Lower leg skin (tissue), 4 donors: Measurements from ENCODE around the gene NOX5. TPM values are rescaled to one million over a fixed set of nuclear protein-coding genes. Genes with fewer than 3 reads are reported as not detected.
A peak's percentile ranks its signal among the peaks of the same experiment; 100 is the strongest.

Experiments used
- DNase-seq, 2 donors: peaks; one replicate each; pipeline ENCODE4 v3.0.0-alpha.2; 2019; ENCODE audit warnings: low spot score in 2 of 2
- H3K4me3 ChIP-seq: fragments of 200-600 bp; sonication (generic); 2 replicates; pipeline ENCODE4 v1.5.1; 2017; ENCODE audit warnings: mild to moderate bottlenecking, low read depth; ENCODE audit not compliant: poor library complexity, severe bottlenecking
- POLR2A ChIP-seq, 2 donors: fragments of 450-650 bp; IDR thresholded peaks; one replicate each; pipeline ENCODE4 v1.6.1; 2016 to 2017; ENCODE audit warnings: antibody characterized with exemption in 2 of 2, mild to moderate bottlenecking in 1 of 2, moderate library complexity in 1 of 2
- WGBS, 2 donors: methylation state at CpG; one replicate each; pipeline ENCODE4 v1.1.5; 2018; 5-methylcytosine and 5-hydroxymethylcytosine counted together
- intact Hi-C: fragments of 100-400 bp; cut with DNase I; formaldehyde crosslinking; loops from one replicate; pipeline ENCODE4 v1.15.0; 2023; ENCODE audit warnings: low total_unique reads
- total RNA-seq, 4 donors: library from RNA; depleted of rRNA; stranded (reverse); fragments of >200 nt; gene quantifications; one replicate each; pipeline ENCODE4 v1.1.0, GENCODE V29; 2016
- TF ChIP-seq, protein P1 (sequence below), 3 donors: fragments of 450-650 bp; IDR thresholded peaks; one replicate each; pipeline ENCODE4 v1.5.1; 2016; ENCODE audit warnings: antibody characterized with exemption in 3 of 3, mild to moderate bottlenecking in 3 of 3, moderate library complexity in 2 of 3

Gene NOX5
- total RNA-seq, 4 donors from 2014 or later, result 0.04 to 0.29 (median 0.12) TPM

DNA sequence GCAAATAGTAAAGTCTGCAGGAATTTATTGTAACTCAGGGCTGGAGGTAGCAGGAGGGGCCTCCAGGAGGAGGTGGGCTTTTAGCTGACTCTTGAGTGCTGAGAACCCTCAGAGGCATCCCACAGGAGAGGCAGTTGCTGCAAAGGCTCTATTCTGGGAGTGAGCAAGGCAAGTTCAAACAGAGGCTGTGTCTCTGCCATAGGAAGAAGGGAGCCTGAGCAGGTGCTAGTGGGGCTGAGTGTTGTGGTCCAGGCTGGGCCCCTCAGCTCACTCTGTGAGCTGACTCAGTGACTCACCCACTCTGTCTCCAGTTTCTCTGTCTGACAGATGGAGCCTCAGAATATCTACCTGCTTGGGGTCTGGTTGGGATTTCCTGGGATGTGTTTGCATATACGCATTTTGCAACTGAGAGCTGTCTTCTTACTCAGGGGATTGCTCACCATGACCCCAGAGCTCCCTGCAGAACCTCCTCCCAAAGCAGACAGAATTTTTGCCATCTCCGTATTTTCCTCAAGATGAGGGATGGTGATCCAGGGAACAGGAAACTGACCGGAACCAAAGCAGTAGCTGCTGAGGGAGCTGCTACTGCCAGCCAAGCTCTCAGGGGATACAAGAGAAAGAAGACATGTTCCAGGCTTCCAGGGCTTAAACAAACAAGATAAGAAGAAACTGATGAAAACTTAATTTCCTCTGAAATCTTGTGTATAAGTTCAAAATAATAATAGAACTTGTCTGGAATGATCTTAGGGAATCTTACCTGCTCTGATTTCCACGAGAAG is 13.6 kb upstream of the NOX5 start:
- intact Hi-C loops, result no loop called here
- DNase-seq, result peak in 1 of 2 donors; percentile 53
- no peak overlapping the region for H3K4me3 ChIP-seq
- TF ChIP-seq, protein P1, sequence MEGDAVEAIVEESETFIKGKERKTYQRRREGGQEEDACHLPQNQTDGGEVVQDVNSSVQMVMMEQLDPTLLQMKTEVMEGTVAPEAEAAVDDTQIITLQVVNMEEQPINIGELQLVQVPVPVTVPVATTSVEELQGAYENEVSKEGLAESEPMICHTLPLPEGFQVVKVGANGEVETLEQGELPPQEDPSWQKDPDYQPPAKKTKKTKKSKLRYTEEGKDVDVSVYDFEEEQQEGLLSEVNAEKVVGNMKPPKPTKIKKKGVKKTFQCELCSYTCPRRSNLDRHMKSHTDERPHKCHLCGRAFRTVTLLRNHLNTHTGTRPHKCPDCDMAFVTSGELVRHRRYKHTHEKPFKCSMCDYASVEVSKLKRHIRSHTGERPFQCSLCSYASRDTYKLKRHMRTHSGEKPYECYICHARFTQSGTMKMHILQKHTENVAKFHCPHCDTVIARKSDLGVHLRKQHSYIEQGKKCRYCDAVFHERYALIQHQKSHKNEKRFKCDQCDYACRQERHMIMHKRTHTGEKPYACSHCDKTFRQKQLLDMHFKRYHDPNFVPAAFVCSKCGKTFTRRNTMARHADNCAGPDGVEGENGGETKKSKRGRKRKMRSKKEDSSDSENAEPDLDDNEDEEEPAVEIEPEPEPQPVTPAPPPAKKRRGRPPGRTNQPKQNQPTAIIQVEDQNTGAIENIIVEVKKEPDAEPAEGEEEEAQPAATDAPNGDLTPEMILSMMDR (IDR thresholded peaks at IDR 0.05), result no peak
- no peak for TF ChIP-seq POLR2A (IDR thresholded peaks at IDR 0.05)
- WGBS, 2 donors, result 70 to 72% methylated on average over 4 of the region's 4 CpGs

DNA sequence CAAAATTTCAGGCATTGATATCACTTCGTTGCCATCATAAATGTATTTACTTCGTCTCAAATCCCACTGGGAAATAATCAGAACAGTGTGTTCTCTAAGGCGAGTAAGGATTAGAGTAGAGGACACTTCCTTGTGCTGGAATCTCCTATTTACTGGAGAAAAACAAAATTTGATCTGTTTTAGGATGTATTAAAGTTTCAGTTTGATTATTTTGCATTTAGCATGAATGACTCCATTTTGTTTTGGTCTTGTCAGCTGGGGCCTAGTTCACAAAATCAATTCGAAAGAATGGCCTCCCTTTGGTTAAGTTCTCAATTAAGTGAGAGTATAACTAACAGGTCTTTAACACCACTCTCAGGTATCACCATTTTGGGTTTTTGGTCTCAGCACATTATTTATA is 11.7 kb upstream of the NOX5 start:
- intact Hi-C loops, result no loop called here
- DNase-seq, result no peak
- TF ChIP-seq, protein P1 (IDR thresholded peaks at IDR 0.05), result no peak
- no peak for TF ChIP-seq POLR2A (IDR thresholded peaks at IDR 0.05)
- no peak overlapping the region for H3K4me3 ChIP-seq
- WGBS, 2 donors, result 83 to 90% methylated on average over 4 of the region's 4 CpGs

DNA sequence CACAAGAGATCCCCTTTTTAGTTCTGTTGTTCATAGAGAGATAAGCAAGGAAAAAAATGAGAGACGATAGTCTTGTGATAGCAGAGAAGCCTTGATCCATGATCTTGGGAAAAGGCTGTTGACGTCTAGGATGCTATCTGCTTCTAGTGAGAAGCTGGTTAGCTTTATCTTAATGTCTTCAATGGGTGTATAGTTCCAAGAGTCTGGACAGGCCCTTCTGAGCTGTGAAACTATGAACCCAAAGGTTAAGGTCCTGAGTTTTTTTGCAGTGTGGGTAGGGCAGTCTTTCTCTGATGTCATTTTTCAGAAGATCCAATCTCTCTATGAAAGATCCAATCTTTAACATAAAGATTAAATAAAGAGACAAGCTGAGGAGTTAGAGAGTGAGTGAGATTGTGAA is 10.5 kb upstream of the NOX5 start:
- intact Hi-C loops, result no loop called here
- DNase-seq, result no peak
- 86 to 96% methylated on average over 2 of the region's 2 CpGs for WGBS, 2 donors
- TF ChIP-seq, protein P1 (IDR thresholded peaks at IDR 0.05), result no peak
- H3K4me3 ChIP-seq, result no peak overlapping the region

DNA sequence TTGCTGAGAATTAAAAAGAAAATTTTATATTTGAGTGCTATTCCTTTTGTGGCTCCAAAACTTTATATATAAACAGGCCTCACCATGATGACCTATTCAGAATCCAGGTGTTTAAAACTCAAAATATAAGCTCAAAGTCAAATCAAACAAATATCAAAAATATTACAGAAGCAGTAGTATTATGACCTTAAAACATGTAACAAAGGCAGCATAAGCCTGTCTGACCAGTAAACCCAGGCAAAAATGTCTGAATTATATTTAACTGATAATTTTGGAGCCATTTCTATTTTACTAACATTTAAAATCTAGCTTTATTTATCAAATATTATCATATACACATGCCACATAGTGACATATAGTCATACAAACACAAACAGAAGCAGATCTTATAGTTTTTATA is 6.4 kb upstream of the NOX5 start:
- intact Hi-C loops, result no loop called here
- TF ChIP-seq, protein P1 (IDR thresholded peaks at IDR 0.05), result no peak
- TF ChIP-seq POLR2A (IDR thresholded peaks at IDR 0.05), result no peak
- H3K4me3 ChIP-seq, result no peak overlapping the region
- no peak for DNase-seq

DNA sequence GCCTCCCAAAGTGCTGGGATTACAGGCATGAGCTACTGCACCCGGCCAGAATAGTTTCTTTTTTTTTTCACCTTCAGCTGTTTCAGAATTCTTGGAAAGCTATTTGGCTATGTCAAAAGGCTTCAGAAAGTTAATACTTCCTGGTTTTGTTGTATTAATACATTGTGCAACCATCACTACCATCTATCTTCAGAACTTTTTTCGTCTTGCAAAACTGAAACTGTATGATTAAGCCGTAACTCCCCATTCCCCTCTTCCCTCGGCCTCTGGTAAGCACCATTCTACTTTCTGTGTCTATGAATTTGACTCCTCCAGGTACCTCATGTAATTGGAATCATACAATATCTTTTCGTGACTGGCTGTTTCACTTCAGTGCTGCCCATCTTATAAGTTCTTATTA is 5.2 kb upstream of the NOX5 start:
- 81 to 88% methylated on average over 5 of the region's 5 CpGs for WGBS, 2 donors
- intact Hi-C loops, result no loop called here
- DNase-seq, result no peak
- TF ChIP-seq POLR2A (IDR thresholded peaks at IDR 0.05), result no peak
- TF ChIP-seq, protein P1 (IDR thresholded peaks at IDR 0.05), result no peak
- no peak overlapping the region for H3K4me3 ChIP-seq

DNA sequence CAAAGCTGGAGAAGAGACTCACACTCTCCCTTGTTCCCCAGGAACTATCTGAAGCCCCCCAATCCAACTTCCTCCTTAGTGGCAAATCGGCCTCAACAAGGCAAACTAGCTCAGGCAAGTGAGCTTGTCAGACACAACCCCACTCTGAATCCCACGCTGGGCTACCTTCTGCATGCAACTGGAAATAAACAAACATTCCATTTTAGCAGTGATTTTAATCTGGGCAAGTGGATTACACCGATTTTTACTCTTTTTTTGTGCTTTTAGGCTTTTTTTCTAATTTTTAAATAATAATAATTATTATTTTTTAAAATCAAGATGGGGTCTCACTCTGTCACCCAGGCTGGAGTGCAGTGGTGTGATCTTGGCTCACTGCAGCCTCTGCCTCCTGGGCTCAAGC is 2.9 kb upstream of the NOX5 start:
- WGBS, 2 donors, result 91 to 92% methylated on average over 3 of the region's 3 CpGs
- intact Hi-C loops, result no loop called here

More for the DNA sequence above, 2.9 kb upstream of the NOX5 start:
- no peak overlapping the region for H3K4me3 ChIP-seq
- peak in 1 of 2 donors; percentile 17 for DNase-seq
- TF ChIP-seq, protein P1 (IDR thresholded peaks at IDR 0.05), result no peak
- TF ChIP-seq POLR2A (IDR thresholded peaks at IDR 0.05), result no peak
